BJ (cell line): ENCODE measurements around the gene USP6NL. TPM values are rescaled to one million over a fixed set of nuclear protein-coding genes. Genes with fewer than 3 reads are reported as not detected.
A peak's percentile ranks its signal among the peaks of the same experiment; 100 is the strongest.
"Not testable (repeated sequence)": the region's sequence is repeated elsewhere in the genome, so short reads cannot be mapped to it uniquely, and the experiment has no call there.

Experiments used
- CTCF ChIA-PET: fragments of 350-600 bp; formaldehyde crosslinking; extraction: SDS; loops from one replicate; lab custom pipeline; 2021; ENCODE audit warnings: antibody characterized with exemption, inconsistent platforms; lab: Yijun Ruan, JAX
- POLR2A ChIA-PET: fragments of 300-600 bp; sonication (Branson Sonifier 250); formaldehyde crosslinking; extraction: SDS; loops from one replicate; lab custom pipeline; 2021; ENCODE audit warnings: antibody characterized with exemption; lab: Charles Lee
- DNase-seq: peaks from one replicate; pipeline ENCODE4 v3.0.0-alpha.2; 2011; ENCODE audit warnings: low read depth
- H3K27me3 ChIP-seq: 2 replicates; pipeline ENCODE4 v1.6.0; 2011; ENCODE audit warnings: low read length; ENCODE audit not compliant: control insufficient read depth, insufficient read depth
- H3K36me3 ChIP-seq: 2 replicates; pipeline ENCODE4 v1.5.1; 2011; ENCODE audit warnings: low read length; ENCODE audit not compliant: control insufficient read depth, insufficient read depth
- H3K4me3 ChIP-seq: 2 replicates; pipeline ENCODE4 v1.5.1; 2011; ENCODE audit warnings: low read depth, mild to moderate bottlenecking, control low read depth, low read length
- polyA plus RNA-seq: library from polyadenylated mRNA; depleted of rRNA; stranded (reverse); fragments of >200 nt; gene quantifications from 2 replicates; pipeline ENCODE4 v1.2.3, GENCODE V29; 2011
- TF ChIP-seq, protein P1 (sequence below): IDR thresholded peaks from 2 replicates; pipeline ENCODE4 v1.5.1; 2011; ENCODE audit warnings: low read depth, mild to moderate bottlenecking, control low read depth, inconsistent platforms, low read length, moderate library complexity; ENCODE audit not compliant: insufficient read depth

Gene USP6NL
- polyA plus RNA-seq, 1 experiment, result 7.7 TPM

- no peak overlapping the region for H3K4me3 ChIP-seq
- ChIA-PET POLR2A (no interaction called here), CTCF (no interaction called here)
- H3K27me3 ChIP-seq, result peaks cover 1% of the 10 kb centered on the region
- DNase-seq, result no peak
- no peaks in the 10 kb centered on the region for H3K36me3 ChIP-seq
- TF ChIP-seq, protein P1, sequence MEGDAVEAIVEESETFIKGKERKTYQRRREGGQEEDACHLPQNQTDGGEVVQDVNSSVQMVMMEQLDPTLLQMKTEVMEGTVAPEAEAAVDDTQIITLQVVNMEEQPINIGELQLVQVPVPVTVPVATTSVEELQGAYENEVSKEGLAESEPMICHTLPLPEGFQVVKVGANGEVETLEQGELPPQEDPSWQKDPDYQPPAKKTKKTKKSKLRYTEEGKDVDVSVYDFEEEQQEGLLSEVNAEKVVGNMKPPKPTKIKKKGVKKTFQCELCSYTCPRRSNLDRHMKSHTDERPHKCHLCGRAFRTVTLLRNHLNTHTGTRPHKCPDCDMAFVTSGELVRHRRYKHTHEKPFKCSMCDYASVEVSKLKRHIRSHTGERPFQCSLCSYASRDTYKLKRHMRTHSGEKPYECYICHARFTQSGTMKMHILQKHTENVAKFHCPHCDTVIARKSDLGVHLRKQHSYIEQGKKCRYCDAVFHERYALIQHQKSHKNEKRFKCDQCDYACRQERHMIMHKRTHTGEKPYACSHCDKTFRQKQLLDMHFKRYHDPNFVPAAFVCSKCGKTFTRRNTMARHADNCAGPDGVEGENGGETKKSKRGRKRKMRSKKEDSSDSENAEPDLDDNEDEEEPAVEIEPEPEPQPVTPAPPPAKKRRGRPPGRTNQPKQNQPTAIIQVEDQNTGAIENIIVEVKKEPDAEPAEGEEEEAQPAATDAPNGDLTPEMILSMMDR, result no peak
These were observed 173.9 kb downstream of the USP6NL start for GRCh38 chr10:11437391-11438142.

- H3K27me3 ChIP-seq, H3K4me3 ChIP-seq, POLR2A ChIA-PET, DNase-seq, H3K36me3 ChIP-seq: not testable (repeated sequence)
- CTCF ChIA-PET, result interaction anchor here (1.5 kb wide), 1 partner anchor 12 kb away, joined by 5 read pairs; no protein-coding TSS in a partner anchor
These were observed 175.0 kb downstream of the USP6NL start for GRCh38 chr10:11436445-11436844.

DNA sequence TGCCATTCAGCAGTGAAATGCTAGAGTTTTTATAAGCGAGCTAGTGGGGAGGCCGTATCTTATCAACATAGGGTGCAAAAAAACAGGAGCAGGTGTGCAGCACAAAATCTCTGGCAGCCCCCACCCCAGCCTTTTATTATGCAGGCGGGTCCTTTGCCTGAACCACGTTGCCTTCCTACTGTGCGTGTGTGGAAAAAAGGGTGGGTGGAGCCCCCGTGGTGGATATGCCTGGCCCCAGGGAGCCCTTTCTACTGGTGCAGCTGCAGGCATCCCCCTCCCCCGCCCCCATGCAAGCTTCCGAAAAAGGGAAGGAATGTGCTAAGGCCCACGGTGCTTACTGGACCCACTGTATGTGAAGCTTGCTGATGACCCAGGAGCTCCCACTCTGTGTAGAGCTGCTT is 175.9 kb downstream of the USP6NL start:
- POLR2A ChIA-PET, result interaction anchor here (0.5 kb wide), 1 partner anchor 115 kb away, joined by 3 read pairs; no protein-coding TSS in a partner anchor

DNA sequence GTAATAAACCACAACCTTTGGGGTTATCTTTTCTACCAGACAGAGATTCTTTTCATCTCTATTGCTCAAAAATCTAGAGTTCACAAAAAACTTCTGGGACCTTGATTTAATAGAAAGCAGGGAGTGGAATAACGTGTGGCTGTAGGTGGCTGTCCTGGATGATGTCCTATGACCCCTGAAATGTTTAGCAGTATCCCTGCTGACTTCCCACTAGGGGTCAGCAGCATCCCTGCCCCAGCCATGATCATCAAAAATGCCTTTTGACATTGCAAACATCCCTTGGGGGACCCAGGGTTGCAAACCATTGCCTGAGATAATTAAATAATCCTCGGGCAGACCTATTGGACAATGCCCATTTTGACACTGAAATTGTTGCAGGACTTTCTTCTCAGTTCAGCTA is 177.1 kb downstream of the USP6NL start:
- Histone ChIP-seq H3K36me3 (no peaks in the 10 kb centered on the region), H3K27me3 (peaks cover 1% of the 10 kb centered on the region), H3K4me3 (no peak overlapping the region)
- DNase-seq, result no peak
- TF ChIP-seq, protein P1, result peak; percentile 14; the same call in 1 of the 2 replicates
- ChIA-PET POLR2A (no interaction called here), CTCF (no interaction called here)

More for the DNA sequence above, 175.9 kb downstream of the USP6NL start:
- CTCF ChIA-PET, result interaction anchor here (1.5 kb wide), 1 partner anchor 11 kb away, joined by 5 read pairs; no protein-coding TSS in a partner anchor
- TF ChIP-seq, protein P1, result no peak
- Histone ChIP-seq H3K4me3 (no peak overlapping the region), H3K36me3 (no peaks in the 10 kb centered on the region), H3K27me3 (peaks cover 1% of the 10 kb centered on the region)
- DNase-seq, result no peak

- H3K27me3 ChIP-seq, result peaks cover 1% of the 10 kb centered on the region
- DNase-seq, result no peak
- POLR2A ChIA-PET, result no interaction called here
- H3K4me3 ChIP-seq, result no peak overlapping the region
- CTCF ChIA-PET, result interaction anchor here (0.8 kb wide), 1 partner anchor 9 kb away, joined by 3 read pairs; no protein-coding TSS in a partner anchor
- TF ChIP-seq, protein P1, result no peak
- H3K36me3 ChIP-seq, result no peaks in the 10 kb centered on the region
These were observed 177.8 kb downstream of the USP6NL start for GRCh38 chr10:11433657-11434056.
